ENCODE data around the gene PROM2. TPM values are rescaled to one million over a fixed set of nuclear protein-coding genes. Genes with fewer than 3 reads are reported as not detected.

The PROM2 gene
- total RNA-seq, 1 donor from 2014 or later: 0.39 TPM

- DNase-seq (ENCODE audit: low spot score): no peak
Observed at GRCh38 chr2:95307036-95307435, 32.8 kb downstream of the PROM2 start.

GRCh38 chr2:95307878-95308277 lies 33.6 kb downstream of the PROM2 start:
- no peak for DNase-seq (ENCODE audit: low spot score)

- no peak for DNase-seq (ENCODE audit: low spot score)
Observed at GRCh38 chr2:95308426-95308990, 34.3 kb downstream of the PROM2 start.

- DNase-seq (ENCODE audit: low spot score): no peak
Observed at GRCh38 chr2:95309599-95309998, 35.4 kb downstream of the PROM2 start.

- no peak for DNase-seq (ENCODE audit: low spot score)
Observed at GRCh38 chr2:95310216-95310615, 36.0 kb downstream of the PROM2 start.

GRCh38 chr2:95310651-95311050 lies 36.4 kb downstream of the PROM2 start:
- DNase-seq (ENCODE audit: low spot score): no peak

- DNase-seq (ENCODE audit: low spot score): no peak
Observed at GRCh38 chr2:95311815-95312542, 37.7 kb downstream of the PROM2 start.

GRCh38 chr2:95312543-95313201 lies 38.4 kb downstream of the PROM2 start:
- no peak for DNase-seq (ENCODE audit: low spot score)

- DNase-seq (ENCODE audit: low spot score): no peak
Observed at GRCh38 chr2:95313296-95314131, 39.3 kb downstream of the PROM2 start.

GRCh38 chr2:95314598-95314963 lies 40.3 kb downstream of the PROM2 start:
- no peak for DNase-seq (ENCODE audit: low spot score)

- DNase-seq (ENCODE audit: low spot score): no peak
Observed at GRCh38 chr2:95314964-95315611, 40.8 kb downstream of the PROM2 start.

- no peak for DNase-seq (ENCODE audit: low spot score)
Observed at GRCh38 chr2:95315801-95316411, 41.7 kb downstream of the PROM2 start.

- DNase-seq (ENCODE audit: low spot score): no peak
Observed at GRCh38 chr2:95316466-95317122, 42.3 kb downstream of the PROM2 start.

GRCh38 chr2:95317123-95317500 lies 42.9 kb downstream of the PROM2 start:
- no peak for DNase-seq (ENCODE audit: low spot score)

GRCh38 chr2:95317665-95318425 lies 43.6 kb downstream of the PROM2 start:
- no peak for DNase-seq (ENCODE audit: low spot score)

- DNase-seq (ENCODE audit: low spot score): no peak
Observed at GRCh38 chr2:95318431-95319220, 44.4 kb downstream of the PROM2 start.

- no peak for DNase-seq (ENCODE audit: low spot score)
Observed at GRCh38 chr2:95319481-95320343, 45.5 kb downstream of the PROM2 start.

- DNase-seq (ENCODE audit: low spot score): no peak
Observed at GRCh38 chr2:95320344-95320712, 46.1 kb downstream of the PROM2 start.

All from mesenteric fat pad (tissue), 1 donor.